Neuronal stem cell (in vitro differentiated cells): ENCODE results near the gene RNF212.

Source experiments
- DNase-seq: peaks from one replicate; pipeline ENCODE4 v3.0.0-alpha.2; 2013; ENCODE audit warnings: low spot score
- H2AFZ ChIP-seq: one replicate; pipeline ENCODE4 v1.6.1; 2013; ENCODE audit warnings: mild to moderate bottlenecking, low read length, inconsistent platforms
- H2AK5ac ChIP-seq: 2 replicates; pipeline ENCODE4 v1.6.1; 2013; ENCODE audit warnings: low read depth, mild to moderate bottlenecking, inconsistent platforms, low read length, moderate library complexity, mixed read lengths
- H2BK120ac ChIP-seq: 2 replicates; pipeline ENCODE4 v1.6.1; 2013; ENCODE audit warnings: low read depth, mild to moderate bottlenecking, inconsistent platforms, low read length, moderate library complexity, mixed read lengths
- H2BK12ac ChIP-seq: one replicate; pipeline ENCODE4 v1.6.1; 2013; ENCODE audit warnings: low read length, inconsistent platforms
- H2BK15ac ChIP-seq: 2 replicates; pipeline ENCODE4 v1.6.1; 2013; ENCODE audit warnings: mild to moderate bottlenecking, low read length, inconsistent platforms, mixed read lengths
- H2BK5ac ChIP-seq: one replicate; pipeline ENCODE4 v1.6.1; 2013; ENCODE audit warnings: inconsistent platforms, mild to moderate bottlenecking, low read length, moderate library complexity
- H3K14ac ChIP-seq: one replicate; pipeline ENCODE4 v1.6.1; 2013; ENCODE audit warnings: low read length, inconsistent platforms
- H3K18ac ChIP-seq: 2 replicates; pipeline ENCODE4 v1.6.1; 2013; ENCODE audit warnings: low read length, inconsistent platforms
- H3K23ac ChIP-seq: 2 replicates; pipeline ENCODE4 v1.6.1; 2013; ENCODE audit warnings: low read depth, mild to moderate bottlenecking, mixed read lengths, low read length, inconsistent platforms; ENCODE audit not compliant: poor library complexity
- H3K27ac ChIP-seq: replicated peaks from 3 replicates; pipeline ENCODE4 v1.5.1; 2013; ENCODE audit warnings: low read length, inconsistent platforms
- H3K27me3 ChIP-seq, 3 experiments: 2 replicates each; pipeline ENCODE4 v1.6.1; 2013; ENCODE audit warnings: low read length in 3 of 3, mild to moderate bottlenecking in 2 of 3, inconsistent platforms in 1 of 3, low read depth in 1 of 3, mixed read lengths in 1 of 3, moderate library complexity in 1 of 3; ENCODE audit not compliant: control insufficient read depth in 3 of 3, insufficient read depth in 3 of 3
- H3K36me3 ChIP-seq, 2 donors: replicated peaks in 1 of 2; 2 replicates each; pipeline ENCODE4 v1.6.1; 2013; ENCODE audit warnings: low read length in 2 of 2; ENCODE audit not compliant: control insufficient read depth in 2 of 2, insufficient read depth in 2 of 2
- H3K4ac ChIP-seq: 2 replicates; pipeline ENCODE4 v1.6.1; 2013; ENCODE audit warnings: inconsistent platforms, mild to moderate bottlenecking, low read length, moderate library complexity
- H3K4me1 ChIP-seq, 2 donors: 1 replicate in 1 of 2; 2 replicates in 1 of 2; pipeline ENCODE4 v1.6.1; 2013; ENCODE audit warnings: low read length in 2 of 2, low read depth in 1 of 2; ENCODE audit not compliant: control insufficient read depth in 2 of 2, insufficient read depth in 1 of 2
- H3K4me2 ChIP-seq: one replicate; pipeline ENCODE4 v1.6.1; 2013; ENCODE audit warnings: mild to moderate bottlenecking, low read length, inconsistent platforms; ENCODE audit not compliant: insufficient read depth, poor library complexity, severe bottlenecking
- H3K4me3 ChIP-seq, 2 donors: 2 replicates each; pipeline ENCODE4 v1.5.1; 2013; ENCODE audit warnings: low read length in 2 of 2, mild to moderate bottlenecking in 2 of 2, inconsistent platforms in 1 of 2, moderate library complexity in 1 of 2
- H3K79me1 ChIP-seq: one replicate; pipeline ENCODE4 v1.6.1; 2013; ENCODE audit warnings: low read depth, mild to moderate bottlenecking, inconsistent platforms, low read length, moderate library complexity
- H3K9ac ChIP-seq: one replicate; pipeline ENCODE4 v1.6.1; 2013; ENCODE audit warnings: mild to moderate bottlenecking, low read depth, low read length, inconsistent platforms; ENCODE audit not compliant: poor library complexity
- H3K9me3 ChIP-seq, 2 donors: replicated peaks in 1 of 2; 2 replicates each; pipeline versions ENCODE3 to v1.6.1; 2013; ENCODE audit warnings: low read length in 2 of 2, mild to moderate bottlenecking in 2 of 2, inconsistent platforms in 1 of 2, low read depth in 1 of 2, mixed read lengths in 1 of 2, moderate library complexity in 1 of 2; ENCODE audit not compliant: control insufficient read depth in 2 of 2, insufficient read depth in 1 of 2
- H4K8ac ChIP-seq: one replicate; pipeline ENCODE4 v1.6.1; 2013; ENCODE audit warnings: low read depth, mild to moderate bottlenecking, inconsistent platforms, low read length, moderate library complexity
- H4K91ac ChIP-seq: one replicate; pipeline ENCODE4 v1.6.1; 2013; ENCODE audit warnings: low read length, low read depth, mild to moderate bottlenecking, inconsistent platforms; ENCODE audit not compliant: poor library complexity
- WGBS, 2 donors: extraction: QIAGEN DNeasy Blood & Tissue Kit; methylation state at CpG; one replicate each; pipeline ENCODE4 v1.1.7; 2013; ENCODE audit warnings: missing lambda C conversion rate in 2 of 2, mixed read lengths in 1 of 2; ENCODE audit not compliant: insufficient read length in 2 of 2, insufficient replicate concordance in 1 of 2; ENCODE audit errors: extremely low coverage in 2 of 2; 5-methylcytosine and 5-hydroxymethylcytosine counted together

The RNF212 gene

GRCh38 chr4:1105067-1105466, 8.3 kb downstream of the RNF212 start:
- peaks cover 0 to 8% (median 0%) of the 10 kb centered on the region in 3 experiments for H3K27me3 ChIP-seq
- no peak overlapping the region for H2BK120ac ChIP-seq
- no CpG with 5 or more reads among the region's 12 CpGs for WGBS, 2 donors
- H2AFZ ChIP-seq = peak overlapping the region; percentile 18
- no peaks in the 10 kb centered on the region for H3K79me1 ChIP-seq
- no peak for DNase-seq
- no peak overlapping the region for H3K4me3 ChIP-seq
- no peak overlapping the region for H2BK12ac ChIP-seq
- peak overlapping the region; percentile 1 for H2AK5ac ChIP-seq
- H2BK15ac ChIP-seq = peak overlapping the region; percentile 29
- no peak overlapping the region for H3K4ac ChIP-seq
- no peak overlapping the region for H3K4me2 ChIP-seq
- H3K27ac ChIP-seq = no peak overlapping the region
- H3K9me3 ChIP-seq = no peaks in the 10 kb centered on the region
- no peaks in the 10 kb centered on the region for H3K36me3 ChIP-seq
- H3K18ac ChIP-seq = peak overlapping the region; percentile 55
- peak overlapping the region; percentile 5 for H3K14ac ChIP-seq
- H3K23ac ChIP-seq = no peak overlapping the region
- H3K9ac ChIP-seq = no peak overlapping the region
- H3K4me1 ChIP-seq = peaks cover 12 to 18% of the 10 kb centered on the region in 2 donors
- no peak overlapping the region for H2BK5ac ChIP-seq
- no peak overlapping the region for H4K91ac ChIP-seq
- no peak overlapping the region for H4K8ac ChIP-seq

DNA sequence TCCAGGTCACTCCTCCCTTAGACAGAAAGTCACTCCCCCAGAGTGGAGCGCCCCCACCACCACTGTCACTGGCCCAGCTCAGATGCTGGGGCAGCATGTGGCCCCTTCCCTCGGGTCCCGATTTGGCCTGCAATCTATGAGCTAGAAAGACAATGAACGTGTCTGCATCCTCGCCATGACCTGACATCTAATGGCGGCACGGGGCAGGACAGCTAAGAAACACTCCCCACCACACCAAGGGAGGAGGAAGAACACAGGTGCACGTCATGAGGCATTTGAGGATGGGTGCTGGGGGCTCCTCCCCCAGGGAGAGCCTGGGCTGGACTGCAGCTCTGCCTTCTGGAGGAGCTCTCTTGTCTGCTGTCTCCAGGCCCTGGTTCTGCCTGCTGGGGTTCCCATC, 8.7 kb downstream of the RNF212 start:
- no peak overlapping the region for H4K8ac ChIP-seq
- no peaks in the 10 kb centered on the region for H3K9me3 ChIP-seq
- no peak overlapping the region for H3K4me3 ChIP-seq
- peak overlapping the region; percentile 1 for H2AK5ac ChIP-seq
- peak overlapping the region; percentile 55 for H3K18ac ChIP-seq
- no CpG with 5 or more reads among the region's 8 CpGs for WGBS, 2 donors
- H3K4me2 ChIP-seq = no peak overlapping the region
- H3K79me1 ChIP-seq = no peaks in the 10 kb centered on the region
- H3K36me3 ChIP-seq = no peaks in the 10 kb centered on the region
- H2AFZ ChIP-seq = peak overlapping the region; percentile 18
- H3K4ac ChIP-seq = no peak overlapping the region
- peaks cover 12 to 18% of the 10 kb centered on the region in 2 donors for H3K4me1 ChIP-seq
- no peak for DNase-seq
- peaks cover 0 to 4% (median 0%) of the 10 kb centered on the region in 3 experiments for H3K27me3 ChIP-seq
- H4K91ac ChIP-seq = no peak overlapping the region
- no peak overlapping the region for H2BK120ac ChIP-seq
- no peak overlapping the region for H2BK5ac ChIP-seq
- no peak overlapping the region for H3K23ac ChIP-seq
- H3K9ac ChIP-seq = peak overlapping the region; percentile 7
- H3K14ac ChIP-seq = peak overlapping the region; percentile 5
- no peak overlapping the region for H3K27ac ChIP-seq
- peak overlapping the region; percentile 60 for H2BK15ac ChIP-seq
- no peak overlapping the region for H2BK12ac ChIP-seq

DNA sequence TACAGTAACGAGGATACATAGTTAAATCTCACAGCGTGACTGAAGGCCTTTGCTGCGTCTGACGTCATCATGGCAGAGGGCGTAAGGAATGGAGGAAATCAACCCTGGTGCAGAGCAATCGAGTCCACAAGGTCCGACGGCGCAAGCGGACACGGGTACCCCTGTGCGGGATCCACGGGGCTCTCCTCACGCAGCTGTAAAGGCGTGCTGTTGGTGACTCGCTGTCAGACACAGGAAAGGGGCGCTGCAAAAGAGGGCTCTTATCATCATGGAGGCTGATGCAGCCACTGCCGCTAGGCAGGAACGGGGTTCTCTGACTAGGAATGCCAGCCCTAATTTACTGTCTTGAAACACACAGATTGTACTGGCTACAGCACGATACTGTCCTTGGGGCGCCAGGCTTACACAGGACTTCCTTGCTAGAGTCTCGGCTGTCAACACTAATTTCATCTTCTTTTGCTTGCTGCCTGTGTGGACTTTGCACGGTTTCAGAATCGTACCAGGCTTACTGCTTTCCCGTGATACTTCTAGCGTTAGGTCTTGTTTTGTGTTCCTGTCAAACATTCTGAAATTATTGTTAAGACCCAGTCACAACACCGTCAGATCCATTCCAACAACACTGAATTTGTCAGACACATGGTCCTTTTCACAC, 13.6 kb downstream of the RNF212 start:
- Histone ChIP-seq H3K36me3 (no peaks in the 10 kb centered on the region), H2BK120ac (no peak overlapping the region), H2AFZ (no peak overlapping the region), H3K27ac (peak overlapping the region; percentile 17), H3K4me2 (no peak overlapping the region), H4K91ac (no peak overlapping the region), H3K9me3 (no peaks in the 10 kb centered on the region), H2BK15ac (peak overlapping the region; percentile 8), H3K18ac (no peak overlapping the region), H3K4me3 (no peak overlapping the region), H2AK5ac (no peak overlapping the region), H3K79me1 (no peaks in the 10 kb centered on the region), H3K4ac (no peak overlapping the region), H3K14ac (peak overlapping the region; percentile 63), H3K27me3 (peaks cover 0 to 3% (median 0%) of the 10 kb centered on the region in 3 experiments), H3K23ac (peak overlapping the region; percentile 17), H3K9ac (no peak overlapping the region), H3K4me1 (peaks cover 3 to 5% of the 10 kb centered on the region in 2 donors), H2BK12ac (peak overlapping the region; percentile 63), H4K8ac (no peak overlapping the region), H2BK5ac (no peak overlapping the region)
- DNase-seq = no peak
- WGBS, 2 donors = no CpG with 5 or more reads among the region's 27 CpGs

GRCh38 chr4:1099270-1099669, 14.1 kb downstream of the RNF212 start:
- no peak overlapping the region for H3K4me3 ChIP-seq
- no peak overlapping the region for H2AK5ac ChIP-seq
- no peak overlapping the region for H4K8ac ChIP-seq
- H2AFZ ChIP-seq = no peak overlapping the region
- H3K79me1 ChIP-seq = no peaks in the 10 kb centered on the region
- peaks cover 0 to 3% (median 0%) of the 10 kb centered on the region in 3 experiments for H3K27me3 ChIP-seq
- no peak overlapping the region for H2BK15ac ChIP-seq
- WGBS, 2 donors = no CpG with 5 or more reads among the region's 9 CpGs
- H3K27ac ChIP-seq = no peak overlapping the region
- no peak overlapping the region for H3K9ac ChIP-seq
- no peak overlapping the region for H2BK12ac ChIP-seq
- no peak overlapping the region for H3K23ac ChIP-seq
- peaks cover under 1% of the 10 kb centered on the region in 2 donors for H3K4me1 ChIP-seq
- DNase-seq = no peak
- no peaks in the 10 kb centered on the region for H3K36me3 ChIP-seq
- no peak overlapping the region for H2BK5ac ChIP-seq
- H2BK120ac ChIP-seq = no peak overlapping the region
- no peaks in the 10 kb centered on the region for H3K9me3 ChIP-seq
- no peak overlapping the region for H3K14ac ChIP-seq
- H3K18ac ChIP-seq = no peak overlapping the region
- no peak overlapping the region for H3K4ac ChIP-seq
- no peak overlapping the region for H3K4me2 ChIP-seq
- no peak overlapping the region for H4K91ac ChIP-seq
